ENCODE results near the gene RALGAPB.
"Not testable (repeated sequence)": the region's sequence is repeated elsewhere in the genome, so short reads cannot be mapped to it uniquely, and the experiment has no call there.

RALGAPB gene

GRCh38 chr20:38447251-38447661, 25.4 kb upstream of the RALGAPB start:
- no peak for DNase-seq (ENCODE audit: low read depth)

DNA sequence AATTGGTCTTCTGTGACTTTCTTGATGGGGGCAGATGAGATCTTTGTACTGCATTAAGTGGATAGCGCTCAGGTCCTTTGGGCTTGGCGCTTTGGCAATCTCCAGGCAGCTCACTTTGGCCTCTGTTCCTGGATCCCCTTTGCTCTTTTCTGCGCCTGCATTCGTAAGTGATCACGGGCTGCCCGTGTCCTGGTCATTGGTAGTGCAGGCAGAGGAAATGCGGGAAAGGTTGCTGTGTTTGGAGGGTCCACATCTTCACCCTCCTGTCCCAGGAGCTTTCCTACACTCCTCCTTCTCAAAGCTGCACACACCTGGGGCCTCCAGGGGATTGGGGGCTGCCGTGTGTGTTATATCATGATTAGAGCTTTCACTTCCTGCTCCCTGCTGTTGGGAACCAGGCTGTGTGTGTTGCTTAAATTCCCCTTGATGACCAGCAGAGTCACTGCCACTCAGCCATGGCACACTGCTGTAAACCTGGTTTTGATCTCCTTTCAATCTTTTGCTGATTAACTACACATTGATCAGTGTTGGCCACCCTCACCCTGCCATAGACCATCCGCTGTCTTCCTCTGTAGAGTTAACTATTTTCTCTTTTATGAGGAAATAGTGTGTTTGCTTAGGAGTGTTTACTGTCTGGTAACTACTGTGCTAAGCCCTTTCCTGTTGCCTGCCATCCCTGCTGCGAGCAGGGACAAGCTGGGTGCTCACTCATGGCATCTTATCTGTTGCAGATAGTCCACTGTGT, 24.5 kb upstream of the RALGAPB start:
- DNase-seq (ENCODE audit: low read depth): no peak

GRCh38 chr20:38449046-38449445, 23.6 kb upstream of the RALGAPB start:
- DNase-seq (ENCODE audit: low read depth): no peak

DNA sequence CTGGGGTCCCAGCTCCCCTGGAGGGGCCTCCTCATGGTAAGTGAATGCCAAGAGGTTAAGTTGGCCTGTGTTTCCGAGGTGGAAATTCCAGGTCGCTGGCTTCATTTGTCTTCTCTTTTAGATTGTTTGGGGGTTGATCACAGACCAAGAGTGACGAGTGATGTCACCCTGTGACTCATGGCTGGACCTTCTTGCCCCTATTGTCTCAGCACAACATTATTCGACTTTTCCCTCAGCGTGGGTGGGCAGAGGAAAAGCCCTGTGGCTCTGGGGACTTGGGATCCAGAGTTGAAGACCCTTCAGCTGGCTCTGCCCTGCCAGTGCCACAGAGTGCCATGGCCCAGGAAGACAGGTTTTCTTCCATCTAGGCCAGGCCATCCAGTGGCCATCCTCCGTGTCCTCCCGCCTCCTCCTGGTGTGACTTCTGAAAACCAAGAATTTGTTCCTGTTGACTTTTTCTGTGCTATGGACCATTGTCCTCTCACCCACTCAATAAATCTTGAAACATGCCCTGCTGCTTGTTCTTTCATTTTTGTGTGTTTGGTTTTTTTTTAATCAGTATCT, 22.1 kb upstream of the RALGAPB start:
- DNase-seq (ENCODE audit: low read depth): no peak

DNA sequence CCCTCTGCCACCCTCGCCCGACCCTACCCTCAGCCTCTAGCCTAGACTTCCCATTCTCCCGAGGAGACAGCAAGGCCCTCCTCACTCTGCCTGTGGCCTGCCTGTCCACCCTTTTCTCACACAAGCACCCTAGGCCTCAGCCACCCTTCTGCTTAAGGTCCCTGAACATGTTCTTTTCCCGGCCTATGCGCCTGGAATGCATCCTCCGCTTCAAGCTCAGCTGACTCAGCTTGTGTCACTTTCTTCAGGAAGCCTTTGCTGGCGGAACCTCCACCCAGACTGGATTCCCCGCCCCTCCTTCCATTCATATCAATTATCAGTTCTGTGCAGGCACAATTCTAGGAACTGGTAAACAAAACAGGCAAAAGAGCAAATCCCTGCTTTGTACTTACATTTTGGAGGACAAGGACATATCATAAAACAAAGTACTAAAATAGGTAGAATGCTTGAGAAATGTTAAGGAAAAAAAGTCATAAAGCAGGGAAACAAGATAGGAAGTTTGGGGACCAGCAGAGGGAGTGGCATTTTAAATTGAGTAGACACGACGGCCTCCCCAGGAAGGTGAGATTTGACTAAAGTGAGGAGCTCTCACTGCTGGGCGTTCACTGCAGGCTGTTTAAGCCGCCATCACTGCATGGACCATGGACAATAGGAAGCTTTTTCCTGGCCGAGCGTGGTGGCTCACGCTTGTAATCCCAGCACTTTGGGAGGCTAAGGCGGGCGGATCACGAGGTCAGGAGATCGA, 19.6 kb upstream of the RALGAPB start:
- DNase-seq (ENCODE audit: low read depth): no peak

DNA sequence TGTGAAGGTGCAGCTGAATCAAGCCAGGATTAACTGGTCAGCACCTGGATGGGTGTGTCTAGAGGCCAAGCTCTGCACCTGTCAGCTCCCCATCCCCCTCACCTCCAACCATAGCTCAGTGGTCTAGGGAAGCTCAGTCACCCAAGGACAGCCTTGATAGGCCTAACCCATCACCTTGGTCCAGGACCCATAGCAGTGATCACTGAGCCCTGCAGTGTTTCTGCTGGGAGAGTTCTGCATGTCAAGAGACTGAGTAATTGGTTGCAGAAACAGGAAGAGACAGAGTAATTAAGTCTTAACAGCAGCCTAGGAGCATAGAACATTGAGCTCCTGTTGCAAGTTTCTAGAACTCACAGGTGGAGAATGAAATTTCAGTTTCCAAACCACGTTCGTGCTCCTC, 18.7 kb upstream of the RALGAPB start:
- no peak for DNase-seq (ENCODE audit: low read depth)

GRCh38 chr20:38454556-38455473, 17.8 kb upstream of the RALGAPB start:
- DNase-seq (ENCODE audit: low read depth): no peak

GRCh38 chr20:38458314-38458713, 14.3 kb upstream of the RALGAPB start:
- no peak for DNase-seq (ENCODE audit: low read depth)

- DNase-seq (ENCODE audit: low read depth): no peak
Measured at GRCh38 chr20:38460040-38460623, 12.5 kb upstream of the RALGAPB start.

- not testable (repeated sequence) for DNase-seq (ENCODE audit: low read depth)
Measured at GRCh38 chr20:38460631-38461030, 12.0 kb upstream of the RALGAPB start.

GRCh38 chr20:38461167-38461566, 11.5 kb upstream of the RALGAPB start:
- DNase-seq (ENCODE audit: low read depth): not testable (repeated sequence)

DNA sequence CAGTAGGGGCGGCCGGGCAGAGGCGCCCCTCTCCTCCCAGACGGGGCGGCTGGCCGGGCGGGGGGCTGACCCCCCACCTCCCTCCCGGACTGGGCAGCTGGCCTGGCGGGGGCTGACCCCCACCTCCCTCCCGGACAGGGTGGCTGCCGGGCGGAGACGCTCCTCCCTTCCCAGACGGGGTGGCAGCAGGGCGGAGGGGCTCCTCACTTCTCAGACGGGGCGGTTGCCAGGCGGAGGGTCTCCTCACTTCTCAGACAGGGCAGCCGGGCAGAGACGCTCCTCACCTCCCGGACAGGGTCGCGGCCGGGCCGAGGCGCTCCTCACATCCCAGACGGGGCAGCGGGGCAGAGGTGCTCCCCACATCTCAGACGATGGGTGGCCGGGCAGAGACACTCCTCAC, 11.1 kb upstream of the RALGAPB start:
- not testable (repeated sequence) for DNase-seq (ENCODE audit: low read depth)

DNA sequence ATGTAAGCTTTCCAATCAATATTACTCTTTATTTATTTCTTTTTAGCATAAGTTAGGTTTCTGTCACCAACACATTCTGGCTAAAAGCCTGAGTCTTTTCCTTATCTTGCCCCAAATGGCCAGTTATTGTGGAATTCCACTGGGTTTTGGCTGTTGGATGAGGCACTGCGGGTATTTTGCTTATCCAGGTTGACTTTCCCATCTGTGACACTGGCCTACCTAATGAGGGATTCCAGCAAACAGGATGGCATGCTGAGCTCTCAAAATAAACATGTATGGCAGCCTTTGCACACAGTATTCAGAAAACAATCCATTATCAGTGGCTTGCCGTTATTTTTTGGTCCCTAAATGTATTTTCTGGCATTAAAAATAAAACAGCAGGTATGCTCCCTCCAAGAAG, 6.5 kb upstream of the RALGAPB start:
- no peak for DNase-seq (ENCODE audit: low read depth)

- DNase-seq (ENCODE audit: low read depth): no peak
Measured at GRCh38 chr20:38466983-38467382, 5.7 kb upstream of the RALGAPB start.

DNA sequence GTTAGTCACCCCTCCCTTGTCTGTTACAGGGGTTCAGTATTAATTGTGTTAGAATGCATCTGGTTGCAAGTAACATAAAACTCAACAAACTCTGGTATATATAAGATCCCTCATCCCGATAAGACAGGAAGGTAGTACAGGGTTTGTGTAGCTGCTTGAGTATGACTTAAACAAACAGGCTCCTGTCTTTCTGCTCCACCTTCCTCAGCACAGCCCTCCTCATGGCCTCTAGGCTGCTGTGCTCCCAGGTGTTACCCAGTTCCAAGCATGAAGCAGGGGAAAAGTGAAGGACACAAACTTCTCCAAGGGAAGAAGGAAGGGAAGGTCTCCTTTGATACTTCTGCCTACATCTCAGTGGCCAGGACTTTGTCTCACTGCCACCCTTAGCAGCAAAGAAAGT, 1.4 kb upstream of the RALGAPB start:
- DNase-seq (ENCODE audit: low read depth): no peak

GRCh38 chr20:38471987-38472512, 593 bp upstream of the RALGAPB start:
- DNase-seq (ENCODE audit: low read depth): no peak

DNA sequence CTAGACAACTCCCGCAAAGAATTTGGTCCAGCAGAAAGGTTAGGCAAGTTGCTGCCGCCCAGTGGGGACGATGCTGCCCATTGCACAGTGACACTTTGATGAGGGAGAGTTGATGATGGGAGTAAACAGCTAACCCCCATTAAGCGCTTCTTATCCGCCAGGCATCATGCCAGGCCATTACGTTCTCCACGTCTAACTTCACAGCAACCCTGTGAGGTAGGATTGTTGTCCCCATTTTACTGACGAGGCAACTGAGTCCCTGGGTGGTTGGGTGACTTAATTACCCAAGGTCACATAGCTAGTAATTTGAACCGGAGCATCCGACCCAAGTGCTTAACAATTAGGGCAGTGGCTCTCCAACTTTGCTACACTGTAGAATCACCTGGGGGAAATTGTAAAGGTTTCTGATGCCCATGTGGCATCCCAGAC, 738 bp downstream of the RALGAPB start:
- DNase-seq (ENCODE audit: low read depth): no peak

DNA sequence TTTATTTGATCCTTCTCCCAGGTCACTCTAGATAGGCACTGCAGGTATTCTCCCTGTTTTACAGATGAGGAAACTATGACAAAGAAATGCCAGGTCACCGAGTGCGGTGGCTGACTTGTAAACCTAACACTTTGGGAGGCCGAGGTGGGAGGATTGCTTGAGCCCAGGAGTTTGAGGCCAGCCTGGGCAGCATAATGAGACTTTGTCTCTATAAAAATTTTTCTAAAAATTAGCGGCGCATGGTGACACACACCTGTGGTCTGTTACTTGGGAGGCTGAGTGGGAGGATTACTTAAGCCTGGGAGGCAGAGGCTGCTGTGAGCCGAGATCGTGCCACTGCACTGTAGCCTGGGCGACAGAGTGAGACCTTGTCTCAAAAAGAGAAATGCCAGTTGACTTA, 5.1 kb downstream of the RALGAPB start:
- no peak for DNase-seq (ENCODE audit: low read depth)

DNA sequence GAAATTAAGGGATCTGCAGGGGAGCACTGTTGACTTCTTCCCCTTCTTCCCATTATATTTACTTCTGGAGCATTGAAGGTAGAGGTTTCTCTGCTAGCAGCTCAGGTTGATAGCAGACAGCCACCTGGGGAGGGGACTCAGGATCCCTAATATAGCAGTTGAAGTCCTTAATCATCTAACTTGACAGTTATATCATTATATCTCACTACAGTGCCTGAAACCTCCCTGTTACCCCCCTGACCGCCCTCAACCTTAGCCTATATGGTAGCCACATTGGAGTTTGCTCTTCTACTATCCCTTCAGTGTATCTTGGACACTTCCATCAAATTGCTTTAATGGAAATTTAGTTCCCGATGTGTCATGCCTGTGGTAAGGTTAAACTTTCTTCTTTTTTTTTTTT, 7.0 kb downstream of the RALGAPB start:
- DNase-seq (ENCODE audit: low read depth): no peak

GRCh38 chr20:38485041-38485440, 12.4 kb downstream of the RALGAPB start:
- no peak for DNase-seq (ENCODE audit: low read depth)

- DNase-seq (ENCODE audit: low read depth): no peak
Measured at GRCh38 chr20:38489181-38489580, 16.5 kb downstream of the RALGAPB start.
